ENCODE data around the gene RNF144B. TPM values are rescaled to one million over a fixed set of nuclear protein-coding genes. Genes with fewer than 3 reads are reported as not detected.
A peak's percentile ranks its signal among the peaks of the same experiment; 100 is the strongest.

Gene RNF144B
- total and polyA plus RNA-seq, 8 donors, result 1.7 to 18.7 (median 6.1) TPM

DNA sequence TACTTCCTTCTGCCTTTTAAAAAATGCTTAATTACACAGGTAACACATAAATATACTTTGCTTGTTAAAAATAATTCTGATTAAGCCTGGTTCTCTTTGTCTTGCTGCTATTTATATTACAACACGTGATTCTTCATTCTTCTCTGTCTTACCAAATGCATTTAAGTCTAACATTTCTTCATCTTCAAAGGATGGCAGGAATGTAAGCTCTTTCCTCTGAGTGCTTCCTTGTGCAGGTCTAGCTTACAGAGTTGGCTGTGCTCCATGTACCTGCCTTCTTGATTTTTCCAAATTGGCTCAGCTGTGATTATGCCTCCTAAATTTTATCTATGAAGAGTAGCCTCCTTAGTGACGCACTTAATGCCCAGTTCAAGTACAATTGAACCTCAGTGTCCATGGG, 44.4 kb downstream of the RNF144B start:
- H3K4me1 ChIP-seq, result peaks cover 0 to 5% (median 0%) of the 10 kb centered on the region in 3 donors
- intact Hi-C loops (cut with DNase I), result no loop called here
- ATAC-seq (peak in 1 of 4 donors; percentile 34), FAIRE-seq (no peak), DNase-seq (no peak)
- H3K27me3 ChIP-seq, result no peaks in the 10 kb centered on the region
- TF ChIP-seq, protein P1, sequence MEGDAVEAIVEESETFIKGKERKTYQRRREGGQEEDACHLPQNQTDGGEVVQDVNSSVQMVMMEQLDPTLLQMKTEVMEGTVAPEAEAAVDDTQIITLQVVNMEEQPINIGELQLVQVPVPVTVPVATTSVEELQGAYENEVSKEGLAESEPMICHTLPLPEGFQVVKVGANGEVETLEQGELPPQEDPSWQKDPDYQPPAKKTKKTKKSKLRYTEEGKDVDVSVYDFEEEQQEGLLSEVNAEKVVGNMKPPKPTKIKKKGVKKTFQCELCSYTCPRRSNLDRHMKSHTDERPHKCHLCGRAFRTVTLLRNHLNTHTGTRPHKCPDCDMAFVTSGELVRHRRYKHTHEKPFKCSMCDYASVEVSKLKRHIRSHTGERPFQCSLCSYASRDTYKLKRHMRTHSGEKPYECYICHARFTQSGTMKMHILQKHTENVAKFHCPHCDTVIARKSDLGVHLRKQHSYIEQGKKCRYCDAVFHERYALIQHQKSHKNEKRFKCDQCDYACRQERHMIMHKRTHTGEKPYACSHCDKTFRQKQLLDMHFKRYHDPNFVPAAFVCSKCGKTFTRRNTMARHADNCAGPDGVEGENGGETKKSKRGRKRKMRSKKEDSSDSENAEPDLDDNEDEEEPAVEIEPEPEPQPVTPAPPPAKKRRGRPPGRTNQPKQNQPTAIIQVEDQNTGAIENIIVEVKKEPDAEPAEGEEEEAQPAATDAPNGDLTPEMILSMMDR (IDR thresholded peaks at IDR 0.05), result no peak
- H3K4me3 ChIP-seq, result no peak overlapping the region
- no peaks in the 10 kb centered on the region for H3K9me3 ChIP-seq
- no peak overlapping the region for H3K27ac ChIP-seq
- WGBS, 2 donors, result 75 to 77% methylated on average over 2 of the region's 2 CpGs
- no peaks in the 10 kb centered on the region for H3K36me3 ChIP-seq

DNA sequence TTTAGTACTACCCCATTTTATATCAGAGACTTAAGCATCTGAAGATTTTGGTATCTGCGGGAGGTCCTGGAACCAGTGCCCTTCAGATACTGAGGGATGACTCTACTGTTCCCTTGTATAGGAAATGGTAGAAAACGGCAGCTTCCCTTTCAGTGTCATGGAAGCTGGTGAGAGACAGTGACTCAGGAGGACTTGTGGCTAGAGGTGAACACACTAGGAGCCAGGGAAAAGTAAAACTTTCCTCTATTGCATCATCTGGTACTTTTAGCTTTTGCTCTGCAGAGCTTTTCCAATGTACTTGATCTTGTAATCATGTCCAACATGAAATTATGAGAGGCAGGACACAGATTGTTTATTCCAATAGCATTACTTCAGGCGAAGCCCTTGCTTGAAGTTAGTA, 45.0 kb downstream of the RNF144B start:
- no peak for DNase-seq
- intact Hi-C loops (cut with DNase I), result no loop called here
- H3K27ac ChIP-seq, result no peak overlapping the region
- no peaks in the 10 kb centered on the region for H3K27me3 ChIP-seq
- WGBS, 2 donors, result 77 to 86% methylated on average over 3 of the region's 3 CpGs
- no peaks in the 10 kb centered on the region for H3K9me3 ChIP-seq
- H3K36me3 ChIP-seq, result no peaks in the 10 kb centered on the region
- no peak overlapping the region for H3K4me3 ChIP-seq
- ATAC-seq, result peak in 2 of 4 donors; percentile 45 to 51
- peaks cover 0 to 5% (median 0%) of the 10 kb centered on the region in 3 donors for H3K4me1 ChIP-seq
- TF ChIP-seq, protein P1 (IDR thresholded peaks at IDR 0.05), result no peak
- no peak for FAIRE-seq

DNA sequence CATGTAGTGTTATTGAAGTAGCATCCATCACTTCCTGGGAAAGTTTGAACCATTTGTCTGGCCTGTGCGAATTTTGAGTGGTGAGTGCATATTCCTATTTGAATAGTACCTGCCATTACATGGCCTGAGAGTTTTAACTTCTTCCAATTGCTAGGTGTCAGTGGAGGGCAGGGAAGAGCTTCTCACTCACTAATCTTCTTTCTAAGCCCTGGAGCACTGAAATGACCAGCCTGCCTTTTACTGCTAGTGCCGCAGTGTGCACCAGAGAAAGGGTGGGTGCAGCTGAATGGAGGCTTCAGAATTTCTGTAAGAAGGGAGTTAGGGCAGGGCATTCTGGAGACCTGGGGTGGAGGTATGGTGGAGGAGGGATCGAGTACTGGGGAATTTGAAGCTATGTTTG, 45.5 kb downstream of the RNF144B start:
- no peak for FAIRE-seq
- intact Hi-C loops (cut with DNase I), result no loop called here
- TF ChIP-seq, protein P1 (IDR thresholded peaks at IDR 0.05), result no peak
- no peak for DNase-seq
- 77 to 95% methylated on average over 3 of the region's 3 CpGs for WGBS, 2 donors
- Histone ChIP-seq H3K4me3 (no peak overlapping the region), H3K36me3 (no peaks in the 10 kb centered on the region), H3K4me1 (peaks cover 0 to 5% (median 0%) of the 10 kb centered on the region in 3 donors), H3K27me3 (no peaks in the 10 kb centered on the region), H3K9me3 (no peaks in the 10 kb centered on the region), H3K27ac (peak overlapping the region in 1 of 4 donors; percentile 31)
- ATAC-seq, result no peak

DNA sequence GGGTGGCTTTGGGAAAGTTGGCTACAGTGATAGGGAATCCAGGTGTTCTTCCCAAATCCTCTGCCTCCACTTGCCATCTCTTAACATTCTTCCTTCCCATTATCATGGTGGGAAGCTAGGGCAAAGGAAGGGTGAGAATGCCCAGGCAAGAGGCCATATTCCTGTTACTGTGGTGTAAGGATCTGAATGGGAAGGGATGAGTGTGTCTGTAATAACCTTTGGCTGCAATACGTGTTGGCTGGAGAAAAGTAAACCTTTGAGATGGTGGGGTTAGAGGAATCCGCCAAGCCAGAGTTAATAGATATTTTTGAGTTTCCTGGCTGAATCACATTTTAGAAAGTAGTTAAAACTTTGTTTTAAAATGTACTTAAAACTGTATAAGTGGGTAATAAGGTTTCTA, 45.9 kb downstream of the RNF144B start:
- ATAC-seq (no peak), DNase-seq (no peak), FAIRE-seq (no peak)
- Histone ChIP-seq H3K4me3 (no peak overlapping the region), H3K4me1 (peaks cover 0 to 5% (median 0%) of the 10 kb centered on the region in 3 donors), H3K27me3 (no peaks in the 10 kb centered on the region), H3K27ac (no peak overlapping the region), H3K36me3 (no peaks in the 10 kb centered on the region), H3K9me3 (no peaks in the 10 kb centered on the region)
- WGBS, 2 donors, result 89 to 92% methylated on average over 2 of the region's 2 CpGs
- TF ChIP-seq, protein P1 (IDR thresholded peaks at IDR 0.05), result no peak
- intact Hi-C loops (cut with DNase I), result no loop called here

DNA sequence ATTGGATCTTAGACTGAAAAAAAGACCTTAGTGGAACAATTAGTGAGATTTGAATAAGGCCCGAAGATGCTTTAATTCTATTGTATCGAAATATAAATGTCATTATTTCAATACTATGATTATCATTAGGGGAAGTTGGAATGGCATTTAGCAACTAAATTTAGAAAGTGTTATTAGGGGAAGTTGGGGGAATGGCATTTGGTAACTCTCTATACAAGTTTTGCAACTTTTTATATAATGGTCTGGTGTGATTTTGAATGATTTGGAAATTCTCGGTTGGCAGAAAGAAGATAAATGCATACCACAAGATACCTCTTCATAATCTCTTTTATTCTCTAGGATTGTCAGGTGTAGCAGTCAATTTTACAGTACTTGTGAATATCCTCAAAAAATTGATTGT, 49.2 kb downstream of the RNF144B start:
- Histone ChIP-seq H3K4me1 (peaks cover 0 to 5% (median 0%) of the 10 kb centered on the region in 3 donors), H3K27me3 (no peaks in the 10 kb centered on the region), H3K4me3 (no peak overlapping the region), H3K27ac (no peak overlapping the region), H3K9me3 (no peaks in the 10 kb centered on the region), H3K36me3 (no peaks in the 10 kb centered on the region)
- DNase-seq (no peak), ATAC-seq (no peak), FAIRE-seq (no peak)
- intact Hi-C loops (cut with DNase I), result no loop called here
- TF ChIP-seq, protein P1 (IDR thresholded peaks at IDR 0.05), result no peak
- WGBS, 2 donors, result 93 to 94% methylated on average over 3 of the region's 3 CpGs

Measured in pancreas (tissue), 10 donors.